ENCODE measurements around the gene NETO2.
A peak's percentile ranks its signal among the peaks of the same experiment; 100 is the strongest.

Gene NETO2

DNA sequence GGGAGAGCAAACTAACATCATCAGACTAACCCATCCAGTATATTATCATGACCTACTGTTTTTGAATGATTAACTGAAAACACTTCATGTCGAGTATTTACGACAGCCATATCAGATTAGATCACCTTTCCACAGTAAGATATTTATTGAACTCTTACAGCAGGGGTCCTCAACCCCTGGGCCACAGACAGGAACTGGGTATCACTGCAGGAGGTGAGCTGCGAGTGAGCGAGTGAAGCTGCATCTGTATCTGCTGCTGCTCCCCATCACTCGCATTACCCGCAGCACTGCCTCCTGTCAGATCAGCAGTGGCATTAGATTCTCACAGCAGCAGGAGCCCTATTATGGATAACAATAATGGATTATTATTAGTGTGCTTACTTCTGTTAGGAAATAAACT, 59.5 kb downstream of the NETO2 start:
- Histone ChIP-seq H2AFZ (ENCODE audit: low read length, unreplicated experiment) (no peak overlapping the region), H3K79me2 (ENCODE audit: control insufficient read depth, insufficient read depth, low read length, unreplicated experiment) (no peaks in the 10 kb centered on the region), H3K36me3 (ENCODE audit: insufficient read depth, low read length) (peaks cover 10% of the 10 kb centered on the region), H3K27ac (ENCODE audit: low read depth, low read length) (no peak overlapping the region), H3K4me1 (ENCODE audit: control insufficient read depth, insufficient read depth, low read length, unreplicated experiment) (no peaks in the 10 kb centered on the region), H3K27me3 (ENCODE audit: insufficient read depth, low read length) (no peaks in the 10 kb centered on the region), H3K4me3 (ENCODE audit: low read depth, low read length) (no peak overlapping the region)

DNA sequence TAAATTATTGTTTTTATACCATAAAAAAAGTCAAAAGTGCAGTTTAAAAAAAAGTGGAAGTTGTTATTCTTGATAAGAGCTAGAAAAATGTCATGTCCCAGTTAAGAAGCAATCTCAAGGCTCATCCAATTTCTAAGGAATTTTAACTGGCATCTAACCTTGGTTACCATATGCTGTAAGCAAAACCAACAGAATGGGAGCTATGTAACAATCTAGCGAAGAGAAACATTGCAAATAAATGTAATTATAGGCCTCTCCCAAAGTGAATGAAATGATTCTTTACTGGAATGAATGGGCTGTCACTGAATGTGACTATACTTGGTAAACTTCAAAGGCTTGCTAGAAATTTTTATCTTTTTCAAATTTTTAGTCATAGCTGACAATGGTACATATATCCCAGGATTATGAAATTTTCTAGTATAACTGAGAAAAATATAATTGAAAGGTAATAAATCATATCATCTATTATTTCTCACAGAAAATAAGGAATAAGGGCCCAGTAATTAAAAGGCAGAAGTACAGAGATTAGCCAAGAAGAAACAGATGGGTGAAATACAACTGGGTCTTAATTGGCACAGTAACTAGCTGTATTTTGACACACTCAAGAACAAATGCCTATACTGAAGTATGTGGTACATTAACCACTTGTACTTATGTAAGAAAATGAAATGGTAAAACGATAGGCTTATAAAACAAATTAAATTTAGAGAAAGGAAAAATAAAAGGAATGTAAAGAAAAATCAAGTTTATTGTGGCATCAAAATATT, 61.5 kb downstream of the NETO2 start:
- no peak overlapping the region for H3K4me3 ChIP-seq (ENCODE audit: low read depth, low read length)
- H3K27me3 ChIP-seq (ENCODE audit: insufficient read depth, low read length): no peaks in the 10 kb centered on the region
- no peak overlapping the region for H2AFZ ChIP-seq (ENCODE audit: low read length, unreplicated experiment)
- H3K36me3 ChIP-seq (ENCODE audit: insufficient read depth, low read length): peaks cover 10% of the 10 kb centered on the region
- no peaks in the 10 kb centered on the region for H3K4me1 ChIP-seq (ENCODE audit: control insufficient read depth, insufficient read depth, low read length, unreplicated experiment)
- no peaks in the 10 kb centered on the region for H3K79me2 ChIP-seq (ENCODE audit: control insufficient read depth, insufficient read depth, low read length, unreplicated experiment)
- no peak overlapping the region for H3K27ac ChIP-seq (ENCODE audit: low read depth, low read length)

DNA sequence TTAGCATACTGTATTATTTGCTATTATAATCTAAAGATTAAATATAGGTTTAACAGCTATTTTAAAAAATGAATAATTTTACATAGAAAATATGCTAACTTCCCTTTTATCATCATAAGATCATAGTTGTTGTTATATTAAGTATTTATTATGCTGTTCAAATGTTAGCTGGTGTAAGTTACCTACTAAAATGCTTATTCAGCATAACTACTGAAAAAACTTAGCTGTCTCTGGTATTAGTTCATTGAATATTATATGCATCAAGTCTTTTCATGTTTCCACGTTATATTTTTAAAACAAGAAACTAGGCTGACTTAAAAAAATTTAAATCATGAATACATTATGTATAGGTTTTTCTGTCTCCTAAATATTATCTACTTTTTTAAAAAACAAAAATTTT, 62.6 kb downstream of the NETO2 start:
- H3K27ac ChIP-seq (ENCODE audit: low read depth, low read length): no peak overlapping the region
- H2AFZ ChIP-seq (ENCODE audit: low read length, unreplicated experiment): no peak overlapping the region
- H3K4me3 ChIP-seq (ENCODE audit: low read depth, low read length): no peak overlapping the region
- peaks cover 10% of the 10 kb centered on the region for H3K36me3 ChIP-seq (ENCODE audit: insufficient read depth, low read length)
- H3K79me2 ChIP-seq (ENCODE audit: control insufficient read depth, insufficient read depth, low read length, unreplicated experiment): no peaks in the 10 kb centered on the region
- no peaks in the 10 kb centered on the region for H3K27me3 ChIP-seq (ENCODE audit: insufficient read depth, low read length)
- no peaks in the 10 kb centered on the region for H3K4me1 ChIP-seq (ENCODE audit: control insufficient read depth, insufficient read depth, low read length, unreplicated experiment)

DNA sequence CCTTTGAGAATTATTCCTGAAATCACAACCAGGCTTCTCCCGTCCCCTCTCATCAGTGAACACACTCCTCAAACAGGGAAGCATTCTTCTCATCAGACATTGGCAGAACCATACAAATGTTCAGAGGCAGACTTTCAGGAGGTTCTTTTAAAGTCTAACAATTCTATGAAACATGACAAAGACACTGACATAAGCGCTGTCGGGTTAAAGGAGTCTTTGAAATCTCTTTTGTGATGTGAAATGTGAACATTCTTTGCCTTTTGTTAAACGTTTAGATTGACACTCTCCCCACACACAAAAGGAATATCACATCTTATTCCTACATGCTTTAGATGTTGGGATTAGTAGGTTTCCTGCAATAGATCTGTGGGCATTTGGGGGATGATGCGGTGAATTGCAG, 63.9 kb downstream of the NETO2 start:
- Histone ChIP-seq H3K4me1 (ENCODE audit: control insufficient read depth, insufficient read depth, low read length, unreplicated experiment) (no peaks in the 10 kb centered on the region), H3K36me3 (ENCODE audit: insufficient read depth, low read length) (peaks cover 10% of the 10 kb centered on the region; the same call in 1 of the 2 replicates), H3K79me2 (ENCODE audit: control insufficient read depth, insufficient read depth, low read length, unreplicated experiment) (no peaks in the 10 kb centered on the region), H2AFZ (ENCODE audit: low read length, unreplicated experiment) (no peak overlapping the region), H3K27me3 (ENCODE audit: insufficient read depth, low read length) (no peaks in the 10 kb centered on the region), H3K27ac (ENCODE audit: low read depth, low read length) (no peak overlapping the region), H3K4me3 (ENCODE audit: low read depth, low read length) (no peak overlapping the region)

DNA sequence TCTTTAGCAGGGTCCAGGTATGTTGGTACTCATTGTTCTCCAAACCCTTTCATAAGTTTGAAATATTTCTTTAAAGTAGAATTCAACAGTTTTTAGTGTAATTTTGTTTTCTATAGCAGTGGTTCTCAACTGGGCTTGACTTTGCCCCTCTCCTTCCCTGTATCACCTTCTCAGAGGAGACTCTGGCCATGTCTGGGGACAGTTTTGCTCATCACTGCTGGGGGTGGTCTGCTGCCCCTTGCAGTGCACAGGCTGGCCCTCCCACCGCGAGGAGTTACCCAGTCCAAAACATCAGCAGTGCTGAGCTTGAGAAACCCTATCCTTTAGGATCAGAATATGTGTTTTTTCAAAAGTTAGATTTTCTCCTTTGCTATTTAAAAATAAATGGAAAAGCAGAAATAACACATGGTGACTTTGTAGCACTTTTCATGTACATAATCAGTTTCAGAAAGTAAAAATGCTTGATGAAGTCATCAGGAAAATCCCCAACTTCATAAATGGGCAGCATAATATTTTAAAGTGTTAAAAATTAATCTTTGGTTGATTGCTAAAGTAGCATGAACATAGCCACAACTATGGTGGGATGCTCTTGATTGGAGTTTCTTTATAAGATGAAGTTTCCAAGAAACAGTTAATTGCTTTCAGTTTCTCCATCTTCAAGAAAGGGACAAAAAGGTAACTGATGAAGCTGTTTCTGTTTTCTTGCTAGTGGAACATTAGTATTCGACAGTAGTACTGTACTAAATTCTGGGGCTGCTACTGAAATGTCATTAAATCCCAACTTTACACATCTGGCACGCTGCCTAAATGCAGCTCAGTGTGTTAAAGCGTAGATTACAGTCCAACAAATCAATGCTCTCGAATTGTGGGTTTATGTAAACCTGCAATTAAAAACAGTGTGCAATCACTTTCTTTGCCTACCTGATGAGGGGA, 70.3 kb downstream of the NETO2 start:
- no peaks in the 10 kb centered on the region for H3K79me2 ChIP-seq (ENCODE audit: control insufficient read depth, insufficient read depth, low read length, unreplicated experiment)
- no peak overlapping the region for H3K4me3 ChIP-seq (ENCODE audit: low read depth, low read length)
- H3K27me3 ChIP-seq (ENCODE audit: insufficient read depth, low read length): peaks cover 9% of the 10 kb centered on the region; the same call in 1 of the 2 replicates
- H3K4me1 ChIP-seq (ENCODE audit: control insufficient read depth, insufficient read depth, low read length, unreplicated experiment): no peaks in the 10 kb centered on the region
- H2AFZ ChIP-seq (ENCODE audit: low read length, unreplicated experiment): no peak overlapping the region
- H3K27ac ChIP-seq (ENCODE audit: low read depth, low read length): no peak overlapping the region
- H3K36me3 ChIP-seq (ENCODE audit: insufficient read depth, low read length): no peaks in the 10 kb centered on the region

DNA sequence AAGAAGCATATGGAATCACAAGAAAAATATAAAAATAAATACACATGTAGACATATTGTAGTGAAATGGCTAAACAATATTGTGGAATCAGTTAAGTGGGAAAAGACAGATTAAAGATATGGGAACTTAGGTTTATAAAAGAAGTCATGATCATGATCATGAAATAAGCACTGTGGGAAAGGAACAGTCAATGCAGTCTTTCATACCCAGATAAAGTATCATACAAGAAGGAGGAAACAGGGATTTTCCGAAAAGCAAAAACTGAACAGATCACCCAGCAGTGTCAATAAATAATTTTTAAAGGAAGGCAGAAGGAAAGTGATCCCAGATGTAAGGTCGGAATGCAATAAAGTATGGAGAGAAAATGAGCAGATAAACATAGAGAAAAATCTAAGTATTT, 71.6 kb downstream of the NETO2 start:
- no peak overlapping the region for H2AFZ ChIP-seq (ENCODE audit: low read length, unreplicated experiment)
- H3K27me3 ChIP-seq (ENCODE audit: insufficient read depth, low read length): peaks cover 9% of the 10 kb centered on the region; the same call in 1 of the 2 replicates
- H3K27ac ChIP-seq (ENCODE audit: low read depth, low read length): no peak overlapping the region
- H3K36me3 ChIP-seq (ENCODE audit: insufficient read depth, low read length): no peaks in the 10 kb centered on the region
- H3K4me1 ChIP-seq (ENCODE audit: control insufficient read depth, insufficient read depth, low read length, unreplicated experiment): no peaks in the 10 kb centered on the region
- H3K79me2 ChIP-seq (ENCODE audit: control insufficient read depth, insufficient read depth, low read length, unreplicated experiment): no peaks in the 10 kb centered on the region
- no peak overlapping the region for H3K4me3 ChIP-seq (ENCODE audit: low read depth, low read length)

DNA sequence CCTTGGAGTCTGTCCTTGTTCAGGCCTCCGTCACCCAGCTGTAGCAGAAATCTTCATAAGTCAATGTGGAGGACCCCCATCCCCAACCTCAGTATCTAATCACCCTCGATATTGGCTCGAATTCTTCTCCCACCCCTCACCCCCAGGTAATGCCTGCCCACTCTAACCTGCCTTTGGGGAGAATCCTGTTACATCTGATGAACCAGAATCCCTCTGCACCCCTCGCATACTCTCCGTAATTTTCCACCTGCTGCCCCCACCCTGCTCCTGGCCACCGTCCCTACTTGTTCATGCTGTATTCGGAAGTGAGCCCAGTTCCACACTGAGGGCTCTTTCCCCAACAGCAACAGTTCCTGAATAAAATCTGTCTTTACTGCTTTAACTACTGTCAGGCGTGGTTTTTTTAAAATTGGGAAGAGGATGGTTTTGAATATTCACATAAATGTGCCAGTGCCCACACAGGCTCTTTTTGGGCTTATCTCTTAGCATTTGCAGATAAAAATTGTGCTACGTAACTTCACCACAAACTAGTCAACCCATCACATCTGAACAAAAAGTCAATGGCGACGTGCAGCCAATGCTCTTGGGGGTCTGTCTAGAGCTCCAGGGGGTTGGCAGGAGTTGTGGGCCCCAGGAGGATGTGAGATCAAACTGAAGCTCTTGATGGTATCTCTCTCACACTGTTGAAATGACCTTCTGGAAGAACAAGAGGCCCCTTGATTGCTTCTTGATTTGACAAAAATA, 73.7 kb downstream of the NETO2 start:
- Histone ChIP-seq H2AFZ (ENCODE audit: low read length, unreplicated experiment) (no peak overlapping the region), H3K4me1 (ENCODE audit: control insufficient read depth, insufficient read depth, low read length, unreplicated experiment) (no peaks in the 10 kb centered on the region), H3K27ac (ENCODE audit: low read depth, low read length) (no peak overlapping the region), H3K79me2 (ENCODE audit: control insufficient read depth, insufficient read depth, low read length, unreplicated experiment) (no peaks in the 10 kb centered on the region), H3K27me3 (ENCODE audit: insufficient read depth, low read length) (peaks cover 9% of the 10 kb centered on the region; the same call in 1 of the 2 replicates), H3K36me3 (ENCODE audit: insufficient read depth, low read length) (no peaks in the 10 kb centered on the region), H3K4me3 (ENCODE audit: low read depth, low read length) (no peak overlapping the region)

DNA sequence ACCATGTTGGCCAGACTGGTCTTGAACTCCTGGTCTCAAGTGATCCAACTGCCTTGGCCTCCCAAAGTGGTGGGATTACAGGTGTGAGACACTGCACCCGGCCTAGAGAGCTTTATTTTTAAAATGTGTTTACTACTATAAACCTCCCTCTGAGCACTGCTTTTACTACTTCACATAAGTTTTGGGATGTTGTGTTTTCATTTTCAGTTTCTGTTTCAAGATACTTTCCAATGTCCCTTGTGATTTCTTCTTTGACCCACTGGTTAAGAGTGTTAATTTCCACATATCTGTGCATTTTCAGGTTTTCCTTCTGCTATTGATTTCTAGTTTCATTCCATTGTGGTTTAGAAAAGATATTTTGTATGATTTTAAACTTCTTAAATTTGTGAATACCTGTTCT, 74.4 kb downstream of the NETO2 start:
- peak overlapping the region; percentile 71 for H2AFZ ChIP-seq (ENCODE audit: low read length, unreplicated experiment)

DNA sequence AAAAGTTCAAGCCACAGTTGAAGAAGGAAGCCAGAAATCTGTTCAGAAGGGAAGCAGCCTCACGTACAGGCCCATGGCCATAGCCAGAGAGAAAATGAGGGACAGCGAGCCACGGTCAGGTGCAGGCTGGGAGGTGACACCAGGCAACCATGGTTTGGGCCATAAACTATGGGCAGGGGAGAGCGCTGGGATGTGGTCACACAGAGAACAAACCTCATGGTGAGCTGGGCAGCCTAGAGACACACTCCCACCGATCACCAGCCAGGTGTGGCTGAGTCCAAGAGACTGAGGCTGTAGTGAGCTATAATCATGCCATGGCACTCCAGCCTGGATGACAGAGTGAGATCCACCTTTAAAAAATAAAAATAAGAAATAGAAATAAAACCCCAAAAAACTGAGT, 76.5 kb downstream of the NETO2 start:
- H3K27ac ChIP-seq (ENCODE audit: low read depth, low read length): no peak overlapping the region
- H3K27me3 ChIP-seq (ENCODE audit: insufficient read depth, low read length): peaks cover 3% of the 10 kb centered on the region; the same call in 1 of the 2 replicates
- H3K36me3 ChIP-seq (ENCODE audit: insufficient read depth, low read length): no peaks in the 10 kb centered on the region
- H3K79me2 ChIP-seq (ENCODE audit: control insufficient read depth, insufficient read depth, low read length, unreplicated experiment): no peaks in the 10 kb centered on the region
- H2AFZ ChIP-seq (ENCODE audit: low read length, unreplicated experiment): no peak overlapping the region
- H3K4me3 ChIP-seq (ENCODE audit: low read depth, low read length): no peak overlapping the region
- no peaks in the 10 kb centered on the region for H3K4me1 ChIP-seq (ENCODE audit: control insufficient read depth, insufficient read depth, low read length, unreplicated experiment)

More for the DNA sequence above, 74.4 kb downstream of the NETO2 start:
- Histone ChIP-seq H3K27ac (ENCODE audit: low read depth, low read length) (no peak overlapping the region), H3K4me1 (ENCODE audit: control insufficient read depth, insufficient read depth, low read length, unreplicated experiment) (no peaks in the 10 kb centered on the region), H3K79me2 (ENCODE audit: control insufficient read depth, insufficient read depth, low read length, unreplicated experiment) (no peaks in the 10 kb centered on the region), H3K4me3 (ENCODE audit: low read depth, low read length) (no peak overlapping the region), H3K36me3 (ENCODE audit: insufficient read depth, low read length) (no peaks in the 10 kb centered on the region), H3K27me3 (ENCODE audit: insufficient read depth, low read length) (peaks cover 9% of the 10 kb centered on the region; the same call in 1 of the 2 replicates)

Data from ACC112 (cell line).